GM23338 (cell line): ENCODE results near the gene XRN2.

Experiments used
- CREB1 ChIP-seq: fragments of 250-450 bp; sonication (Bioruptor Pico); IDR thresholded peaks from 2 replicates; pipeline ENCODE4 v1.5.0; 2020; ENCODE audit warnings: low read depth, mild to moderate bottlenecking, moderate library complexity
- EZH2 ChIP-seq: fragments of 200-600 bp; sonication (generic); IDR thresholded peaks from one replicate; pipeline ENCODE4 v1.8.0; 2017; ENCODE audit warnings: antibody characterized with exemption, mild to moderate bottlenecking, low read depth; ENCODE audit not compliant: unreplicated experiment
- EZH2phosphoT487 ChIP-seq: fragments of 200-600 bp; sonication (generic); IDR thresholded peaks from one replicate; pipeline ENCODE4 v1.8.1; 2018; ENCODE audit warnings: antibody characterized with exemption; ENCODE audit not compliant: unreplicated experiment
- JUNB ChIP-seq: IDR thresholded peaks from one replicate; pipeline ENCODE4 v1.6.1; 2016; ENCODE audit warnings: antibody characterized with exemption; ENCODE audit not compliant: unreplicated experiment
- POLR2AphosphoS5 ChIP-seq: IDR thresholded peaks from 2 replicates; pipeline ENCODE4 v1.6.1; 2016; ENCODE audit warnings: antibody characterized with exemption, low read depth
- STAT1 ChIP-seq: IDR thresholded peaks from one replicate; pipeline ENCODE4 v1.6.1; 2016; ENCODE audit warnings: antibody characterized with exemption; ENCODE audit not compliant: unreplicated experiment
- ZNF114 ChIP-seq: fragments of 250-450 bp; sonication (Bioruptor Pico); IDR thresholded peaks from 2 replicates; pipeline ENCODE4 v1.5.0; 2020; ENCODE audit warnings: mild to moderate bottlenecking, moderate library complexity
- ZNF331 ChIP-seq: fragments of 250-450 bp; sonication (Bioruptor Pico); IDR thresholded peaks from 2 replicates; pipeline ENCODE4 v1.5.0; 2020; ENCODE audit warnings: low read depth, mild to moderate bottlenecking, moderate library complexity
- TF ChIP-seq, protein P1 (sequence below), 2 experiments: fragments of 200-600 bp in 1 of 2; sonication (generic) in 1 of 2; conservative IDR thresholded peaks; 2 replicates each; pipeline versions ENCODE4 v1.5.1 to v1.6.1; 2016 to 2017; ENCODE audit warnings: antibody characterized with exemption in 2 of 2, low read depth in 2 of 2, mild to moderate bottlenecking in 2 of 2, moderate library complexity in 1 of 2
- TF ChIP-seq, protein P2 (sequence below): IDR thresholded peaks from one replicate; pipeline ENCODE4 v1.6.1; 2018; ENCODE audit warnings: antibody characterized with exemption; ENCODE audit not compliant: unreplicated experiment
- TF ChIP-seq, protein P3 (sequence below): IDR thresholded peaks from 2 replicates; pipeline ENCODE4 v1.6.1; 2016; ENCODE audit warnings: antibody characterized with exemption
- TF ChIP-seq, protein P4 (sequence below): fragments of 250-450 bp; sonication (Bioruptor Pico); IDR thresholded peaks from 2 replicates; pipeline ENCODE4 v1.5.0; 2020; ENCODE audit warnings: mild to moderate bottlenecking, moderate library complexity

DNA sequence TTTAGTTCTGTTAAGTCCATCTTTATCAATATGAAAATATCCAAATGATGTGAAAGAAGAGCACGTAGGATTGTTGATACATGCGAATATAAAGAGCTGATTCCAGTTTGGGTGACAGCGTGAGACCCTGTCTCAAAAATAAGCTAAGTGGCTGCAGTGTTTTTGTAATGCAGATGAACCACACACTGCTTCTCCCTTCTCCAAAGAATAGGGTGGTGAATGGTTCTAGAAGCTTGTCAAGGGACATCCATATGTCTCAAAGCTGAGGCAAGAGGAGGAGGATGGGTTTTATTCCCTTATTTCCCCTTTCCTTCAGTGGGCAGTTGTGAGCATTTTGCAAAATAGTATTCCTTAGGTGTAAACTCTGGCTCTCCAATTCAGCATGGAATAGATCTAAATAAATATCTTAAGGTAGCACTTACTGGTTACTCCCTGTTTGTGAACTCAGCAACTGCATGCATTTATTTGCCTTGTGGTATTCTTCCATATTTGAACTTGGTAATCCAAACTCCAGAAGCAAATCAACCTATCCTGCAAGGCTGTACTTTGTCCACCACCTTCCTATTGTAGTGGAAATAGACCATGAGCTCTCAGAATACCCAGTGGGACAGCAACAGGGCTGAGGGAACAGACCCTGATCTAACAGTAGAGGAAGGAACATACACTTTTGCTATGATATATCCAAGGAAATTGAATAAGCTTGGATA lies 38.0 kb downstream of the XRN2 start:
- TF ChIP-seq, protein P1, sequence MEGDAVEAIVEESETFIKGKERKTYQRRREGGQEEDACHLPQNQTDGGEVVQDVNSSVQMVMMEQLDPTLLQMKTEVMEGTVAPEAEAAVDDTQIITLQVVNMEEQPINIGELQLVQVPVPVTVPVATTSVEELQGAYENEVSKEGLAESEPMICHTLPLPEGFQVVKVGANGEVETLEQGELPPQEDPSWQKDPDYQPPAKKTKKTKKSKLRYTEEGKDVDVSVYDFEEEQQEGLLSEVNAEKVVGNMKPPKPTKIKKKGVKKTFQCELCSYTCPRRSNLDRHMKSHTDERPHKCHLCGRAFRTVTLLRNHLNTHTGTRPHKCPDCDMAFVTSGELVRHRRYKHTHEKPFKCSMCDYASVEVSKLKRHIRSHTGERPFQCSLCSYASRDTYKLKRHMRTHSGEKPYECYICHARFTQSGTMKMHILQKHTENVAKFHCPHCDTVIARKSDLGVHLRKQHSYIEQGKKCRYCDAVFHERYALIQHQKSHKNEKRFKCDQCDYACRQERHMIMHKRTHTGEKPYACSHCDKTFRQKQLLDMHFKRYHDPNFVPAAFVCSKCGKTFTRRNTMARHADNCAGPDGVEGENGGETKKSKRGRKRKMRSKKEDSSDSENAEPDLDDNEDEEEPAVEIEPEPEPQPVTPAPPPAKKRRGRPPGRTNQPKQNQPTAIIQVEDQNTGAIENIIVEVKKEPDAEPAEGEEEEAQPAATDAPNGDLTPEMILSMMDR (conservative IDR thresholded peaks at IDR 0.05; ENCODE audit: low read depth in 2 of 2): no peak
- TF ChIP-seq, protein P2, sequence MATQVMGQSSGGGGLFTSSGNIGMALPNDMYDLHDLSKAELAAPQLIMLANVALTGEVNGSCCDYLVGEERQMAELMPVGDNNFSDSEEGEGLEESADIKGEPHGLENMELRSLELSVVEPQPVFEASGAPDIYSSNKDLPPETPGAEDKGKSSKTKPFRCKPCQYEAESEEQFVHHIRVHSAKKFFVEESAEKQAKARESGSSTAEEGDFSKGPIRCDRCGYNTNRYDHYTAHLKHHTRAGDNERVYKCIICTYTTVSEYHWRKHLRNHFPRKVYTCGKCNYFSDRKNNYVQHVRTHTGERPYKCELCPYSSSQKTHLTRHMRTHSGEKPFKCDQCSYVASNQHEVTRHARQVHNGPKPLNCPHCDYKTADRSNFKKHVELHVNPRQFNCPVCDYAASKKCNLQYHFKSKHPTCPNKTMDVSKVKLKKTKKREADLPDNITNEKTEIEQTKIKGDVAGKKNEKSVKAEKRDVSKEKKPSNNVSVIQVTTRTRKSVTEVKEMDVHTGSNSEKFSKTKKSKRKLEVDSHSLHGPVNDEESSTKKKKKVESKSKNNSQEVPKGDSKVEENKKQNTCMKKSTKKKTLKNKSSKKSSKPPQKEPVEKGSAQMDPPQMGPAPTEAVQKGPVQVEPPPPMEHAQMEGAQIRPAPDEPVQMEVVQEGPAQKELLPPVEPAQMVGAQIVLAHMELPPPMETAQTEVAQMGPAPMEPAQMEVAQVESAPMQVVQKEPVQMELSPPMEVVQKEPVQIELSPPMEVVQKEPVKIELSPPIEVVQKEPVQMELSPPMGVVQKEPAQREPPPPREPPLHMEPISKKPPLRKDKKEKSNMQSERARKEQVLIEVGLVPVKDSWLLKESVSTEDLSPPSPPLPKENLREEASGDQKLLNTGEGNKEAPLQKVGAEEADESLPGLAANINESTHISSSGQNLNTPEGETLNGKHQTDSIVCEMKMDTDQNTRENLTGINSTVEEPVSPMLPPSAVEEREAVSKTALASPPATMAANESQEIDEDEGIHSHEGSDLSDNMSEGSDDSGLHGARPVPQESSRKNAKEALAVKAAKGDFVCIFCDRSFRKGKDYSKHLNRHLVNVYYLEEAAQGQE: no peak
- TF ChIP-seq, protein P3, sequence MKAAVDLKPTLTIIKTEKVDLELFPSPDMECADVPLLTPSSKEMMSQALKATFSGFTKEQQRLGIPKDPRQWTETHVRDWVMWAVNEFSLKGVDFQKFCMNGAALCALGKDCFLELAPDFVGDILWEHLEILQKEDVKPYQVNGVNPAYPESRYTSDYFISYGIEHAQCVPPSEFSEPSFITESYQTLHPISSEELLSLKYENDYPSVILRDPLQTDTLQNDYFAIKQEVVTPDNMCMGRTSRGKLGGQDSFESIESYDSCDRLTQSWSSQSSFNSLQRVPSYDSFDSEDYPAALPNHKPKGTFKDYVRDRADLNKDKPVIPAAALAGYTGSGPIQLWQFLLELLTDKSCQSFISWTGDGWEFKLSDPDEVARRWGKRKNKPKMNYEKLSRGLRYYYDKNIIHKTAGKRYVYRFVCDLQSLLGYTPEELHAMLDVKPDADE: no peak
- TF ChIP-seq POLR2AphosphoS5 (no peak), EZH2 (no peak), CREB1 (CRISPR knock-in tag) (no peak), ZNF331 (CRISPR knock-in tag) (no peak), JUNB (no peak), EZH2phosphoT487 (no peak), ZNF114 (CRISPR knock-in tag) (no peak), STAT1 (no peak)
- TF ChIP-seq, protein P4, sequence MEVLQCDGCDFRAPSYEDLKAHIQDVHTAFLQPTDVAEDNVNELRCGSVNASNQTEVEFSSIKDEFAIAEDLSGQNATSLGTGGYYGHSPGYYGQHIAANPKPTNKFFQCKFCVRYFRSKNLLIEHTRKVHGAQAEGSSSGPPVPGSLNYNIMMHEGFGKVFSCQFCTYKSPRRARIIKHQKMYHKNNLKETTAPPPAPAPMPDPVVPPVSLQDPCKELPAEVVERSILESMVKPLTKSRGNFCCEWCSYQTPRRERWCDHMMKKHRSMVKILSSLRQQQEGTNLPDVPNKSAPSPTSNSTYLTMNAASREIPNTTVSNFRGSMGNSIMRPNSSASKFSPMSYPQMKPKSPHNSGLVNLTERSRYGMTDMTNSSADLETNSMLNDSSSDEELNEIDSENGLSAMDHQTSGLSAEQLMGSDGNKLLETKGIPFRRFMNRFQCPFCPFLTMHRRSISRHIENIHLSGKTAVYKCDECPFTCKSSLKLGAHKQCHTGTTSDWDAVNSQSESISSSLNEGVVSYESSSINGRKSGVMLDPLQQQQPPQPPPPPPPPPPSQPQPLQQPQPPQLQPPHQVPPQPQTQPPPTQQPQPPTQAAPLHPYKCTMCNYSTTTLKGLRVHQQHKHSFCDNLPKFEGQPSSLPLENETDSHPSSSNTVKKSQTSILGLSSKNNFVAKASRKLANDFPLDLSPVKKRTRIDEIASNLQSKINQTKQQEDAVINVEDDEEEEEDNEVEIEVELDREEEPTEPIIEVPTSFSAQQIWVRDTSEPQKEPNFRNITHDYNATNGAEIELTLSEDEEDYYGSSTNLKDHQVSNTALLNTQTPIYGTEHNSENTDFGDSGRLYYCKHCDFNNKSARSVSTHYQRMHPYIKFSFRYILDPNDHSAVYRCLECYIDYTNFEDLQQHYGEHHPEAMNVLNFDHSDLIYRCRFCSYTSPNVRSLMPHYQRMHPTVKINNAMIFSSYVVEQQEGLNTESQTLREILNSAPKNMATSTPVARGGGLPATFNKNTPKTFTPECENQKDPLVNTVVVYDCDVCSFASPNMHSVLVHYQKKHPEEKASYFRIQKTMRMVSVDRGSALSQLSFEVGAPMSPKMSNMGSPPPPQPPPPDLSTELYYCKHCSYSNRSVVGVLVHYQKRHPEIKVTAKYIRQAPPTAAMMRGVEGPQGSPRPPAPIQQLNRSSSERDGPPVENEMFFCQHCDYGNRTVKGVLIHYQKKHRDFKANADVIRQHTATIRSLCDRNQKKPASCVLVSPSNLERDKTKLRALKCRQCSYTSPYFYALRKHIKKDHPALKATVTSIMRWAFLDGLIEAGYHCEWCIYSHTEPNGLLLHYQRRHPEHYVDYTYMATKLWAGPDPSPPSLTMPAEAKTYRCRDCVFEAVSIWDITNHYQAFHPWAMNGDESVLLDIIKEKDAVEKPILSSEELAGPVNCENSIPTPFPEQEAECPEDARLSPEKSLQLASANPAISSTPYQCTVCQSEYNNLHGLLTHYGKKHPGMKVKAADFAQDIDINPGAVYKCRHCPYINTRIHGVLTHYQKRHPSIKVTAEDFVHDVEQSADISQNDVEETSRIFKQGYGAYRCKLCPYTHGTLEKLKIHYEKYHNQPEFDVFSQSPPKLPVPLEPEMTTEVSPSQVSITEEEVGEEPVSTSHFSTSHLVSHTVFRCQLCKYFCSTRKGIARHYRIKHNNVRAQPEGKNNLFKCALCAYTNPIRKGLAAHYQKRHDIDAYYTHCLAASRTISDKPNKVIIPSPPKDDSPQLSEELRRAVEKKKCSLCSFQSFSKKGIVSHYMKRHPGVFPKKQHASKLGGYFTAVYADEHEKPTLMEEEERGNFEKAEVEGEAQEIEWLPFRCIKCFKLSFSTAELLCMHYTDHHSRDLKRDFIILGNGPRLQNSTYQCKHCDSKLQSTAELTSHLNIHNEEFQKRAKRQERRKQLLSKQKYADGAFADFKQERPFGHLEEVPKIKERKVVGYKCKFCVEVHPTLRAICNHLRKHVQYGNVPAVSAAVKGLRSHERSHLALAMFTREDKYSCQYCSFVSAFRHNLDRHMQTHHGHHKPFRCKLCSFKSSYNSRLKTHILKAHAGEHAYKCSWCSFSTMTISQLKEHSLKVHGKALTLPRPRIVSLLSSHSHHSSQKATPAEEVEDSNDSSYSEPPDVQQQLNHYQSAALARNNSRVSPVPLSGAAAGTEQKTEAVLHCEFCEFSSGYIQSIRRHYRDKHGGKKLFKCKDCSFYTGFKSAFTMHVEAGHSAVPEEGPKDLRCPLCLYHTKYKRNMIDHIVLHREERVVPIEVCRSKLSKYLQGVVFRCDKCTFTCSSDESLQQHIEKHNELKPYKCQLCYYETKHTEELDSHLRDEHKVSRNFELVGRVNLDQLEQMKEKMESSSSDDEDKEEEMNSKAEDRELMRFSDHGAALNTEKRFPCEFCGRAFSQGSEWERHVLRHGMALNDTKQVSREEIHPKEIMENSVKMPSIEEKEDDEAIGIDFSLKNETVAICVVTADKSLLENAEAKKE (CRISPR knock-in tag): no peak
